H9 (cell line): ENCODE results near the gene NHSL1. TPM values are rescaled to one million over a fixed set of nuclear protein-coding genes. Genes with fewer than 3 reads are reported as not detected.

Experiments
- DNase-seq: peaks from one replicate; pipeline ENCODE4 v3.0.0-alpha.2; 2017
- H2AFZ ChIP-seq: one replicate; pipeline ENCODE4 v1.6.1; 2013; ENCODE audit warnings: mild to moderate bottlenecking, low read length, control low read depth, moderate library complexity
- H2AK5ac ChIP-seq: 2 replicates; pipeline ENCODE4 v1.6.1; 2013; ENCODE audit warnings: low read length, control low read depth, mixed read lengths; ENCODE audit not compliant: insufficient read length
- H2BK120ac ChIP-seq: one replicate; pipeline ENCODE4 v1.6.1; 2013; ENCODE audit warnings: low read depth, mild to moderate bottlenecking, low read length, control low read depth, inconsistent platforms; ENCODE audit not compliant: poor library complexity, severe bottlenecking
- H2BK12ac ChIP-seq: 2 replicates; pipeline ENCODE4 v1.6.1; 2013; ENCODE audit warnings: low read length, control low read depth, mixed read lengths, low read depth; ENCODE audit not compliant: insufficient read length
- H2BK15ac ChIP-seq: 2 replicates; pipeline ENCODE4 v1.6.1; 2013; ENCODE audit warnings: low read depth, low read length, control low read depth
- H2BK20ac ChIP-seq: one replicate; pipeline ENCODE4 v1.6.1; 2013; ENCODE audit warnings: low read depth, mild to moderate bottlenecking, low read length, control low read depth, inconsistent platforms; ENCODE audit not compliant: poor library complexity, severe bottlenecking
- H2BK5ac ChIP-seq: 2 replicates; pipeline ENCODE4 v1.6.1; 2013; ENCODE audit warnings: low read length, control low read depth, mixed read lengths; ENCODE audit not compliant: insufficient read length
- H3K14ac ChIP-seq: 2 replicates; pipeline ENCODE4 v1.6.1; 2013; ENCODE audit warnings: low read length, control low read depth; ENCODE audit not compliant: insufficient read depth
- H3K18ac ChIP-seq: 2 replicates; pipeline ENCODE4 v1.6.1; 2013; ENCODE audit warnings: low read depth, mild to moderate bottlenecking, mixed read lengths, low read length, control low read depth; ENCODE audit not compliant: insufficient read length
- H3K23ac ChIP-seq: 2 replicates; pipeline ENCODE4 v1.6.1; 2013; ENCODE audit warnings: low read length, control low read depth, mixed read lengths, low read depth; ENCODE audit not compliant: insufficient read length
- H3K23me2 ChIP-seq: 2 replicates; pipeline ENCODE4 v1.6.1; 2013; ENCODE audit warnings: low read depth, mild to moderate bottlenecking, mixed read lengths, low read length, control low read depth; ENCODE audit not compliant: insufficient read length, poor library complexity, severe bottlenecking
- H3K27ac ChIP-seq: 2 replicates; pipeline ENCODE4 v1.5.1; 2013; ENCODE audit warnings: low read length, control low read depth, mixed read lengths, low read depth; ENCODE audit not compliant: insufficient read length
- H3K27me3 ChIP-seq: 2 replicates; pipeline ENCODE4 v1.6.1; 2013; ENCODE audit warnings: low read length, control low read depth, inconsistent platforms; ENCODE audit not compliant: insufficient read depth
- H3K4ac ChIP-seq: 2 replicates; pipeline ENCODE4 v1.6.1; 2013; ENCODE audit warnings: low read depth, mild to moderate bottlenecking, control low read depth, inconsistent platforms, low read length, moderate library complexity
- H3K4me1 ChIP-seq: 2 replicates; pipeline ENCODE4 v1.6.1; 2013; ENCODE audit warnings: low read length, control low read depth, inconsistent platforms; ENCODE audit not compliant: insufficient read depth
- H3K4me2 ChIP-seq: 2 replicates; pipeline ENCODE4 v1.6.1; 2013; ENCODE audit warnings: low read length, control low read depth, mixed read lengths; ENCODE audit not compliant: insufficient read length, insufficient read depth
- H3K56ac ChIP-seq: 2 replicates; pipeline ENCODE4 v1.6.1; 2013; ENCODE audit warnings: low read depth, mild to moderate bottlenecking, mixed read lengths, low read length, control low read depth; ENCODE audit not compliant: insufficient read length
- H3K79me1 ChIP-seq: 2 replicates; pipeline ENCODE4 v1.6.1; 2013; ENCODE audit warnings: low read depth, mild to moderate bottlenecking, moderate library complexity, low read length, control low read depth, inconsistent platforms; ENCODE audit not compliant: insufficient read depth, poor library complexity, severe bottlenecking
- H3K79me2 ChIP-seq: 2 replicates; pipeline ENCODE4 v1.6.1; 2013; ENCODE audit warnings: low read length, control low read depth, inconsistent platforms; ENCODE audit not compliant: insufficient read depth
- H3K9ac ChIP-seq: 2 replicates; pipeline ENCODE4 v1.6.1; 2013; ENCODE audit warnings: low read length, control low read depth, mixed read lengths; ENCODE audit not compliant: insufficient read length; ENCODE audit errors: extremely low read depth
- H3K9me3 ChIP-seq: one replicate; pipeline ENCODE4 v1.6.1; 2013; ENCODE audit warnings: low read depth, low read length, inconsistent platforms; ENCODE audit not compliant: control insufficient read depth
- H3T11ph ChIP-seq: one replicate; pipeline ENCODE4 v1.6.1; 2013; ENCODE audit warnings: mild to moderate bottlenecking, low read length, control low read depth, inconsistent platforms
- H4K20me1 ChIP-seq: one replicate; pipeline ENCODE4 v1.6.1; 2013; ENCODE audit not compliant: control insufficient read depth, insufficient read length, insufficient read depth
- H4K5ac ChIP-seq: 2 replicates; pipeline ENCODE4 v1.6.1; 2013; ENCODE audit warnings: low read depth, mild to moderate bottlenecking, mixed read lengths, low read length, control low read depth; ENCODE audit not compliant: insufficient read length
- H4K8ac ChIP-seq: replicated peaks from 2 replicates; pipeline ENCODE4 v1.6.1; 2013; ENCODE audit warnings: low read length, control low read depth, mixed read lengths, low read depth; ENCODE audit not compliant: insufficient read length
- H4K91ac ChIP-seq: 2 replicates; pipeline ENCODE4 v1.6.1; 2013; ENCODE audit warnings: low read depth, mild to moderate bottlenecking, moderate library complexity, mixed read lengths, low read length, control low read depth; ENCODE audit not compliant: insufficient read length
- H3K27ac Mint-ChIP-seq, 3 experiments: 2 replicates in 2 of 3; 3 replicates in 1 of 3; pipeline ENCODE4 v1.8.0; 2020 to 2021; ENCODE audit warnings: mixed read lengths in 3 of 3, mild to moderate bottlenecking in 1 of 3, moderate library complexity in 1 of 3
- H3K27me3 Mint-ChIP-seq: 2 replicates; pipeline ENCODE4 v1.8.0; 2021; ENCODE audit warnings: low read depth, mild to moderate bottlenecking, moderate library complexity, mixed read lengths
- H3K36me3 Mint-ChIP-seq, 3 experiments: 2 replicates in 2 of 3; 3 replicates in 1 of 3; pipeline ENCODE4 v1.8.0; 2020 to 2021; ENCODE audit warnings: low read depth in 3 of 3, mixed read lengths in 3 of 3; ENCODE audit not compliant: insufficient read depth in 1 of 3
- H3K4me1 Mint-ChIP-seq, 2 experiments: 2 replicates each; pipeline ENCODE4 v1.8.0; 2020; ENCODE audit warnings: mixed read lengths in 2 of 2
- H3K4me3 Mint-ChIP-seq, 2 experiments: 2 replicates in 1 of 2; 3 replicates in 1 of 2; pipeline ENCODE4 v1.8.0; 2020 to 2021; ENCODE audit warnings: mild to moderate bottlenecking in 2 of 2, mixed read lengths in 2 of 2, moderate library complexity in 1 of 2
- H3K9me3 Mint-ChIP-seq, 2 experiments: 2 replicates in 1 of 2; 3 replicates in 1 of 2; pipeline ENCODE4 v1.8.0; 2020; ENCODE audit warnings: mild to moderate bottlenecking in 2 of 2, mixed read lengths in 2 of 2, moderate library complexity in 1 of 2
- CTCF ChIP-seq: fragments of 200-600 bp; sonication (generic); conservative IDR thresholded peaks from 3 replicates; pipeline ENCODE4 v1.8.0; 2021; ENCODE audit warnings: antibody characterized with exemption, mild to moderate bottlenecking
- total RNA-seq: library from RNA; stranded (reverse); gene quantifications from 2 replicates; pipeline ENCODE4 v1.2.1, GENCODE V29; 2021

Gene NHSL1
- total RNA-seq, 1 experiment from 2014 or later, result 28.7 TPM

DNA sequence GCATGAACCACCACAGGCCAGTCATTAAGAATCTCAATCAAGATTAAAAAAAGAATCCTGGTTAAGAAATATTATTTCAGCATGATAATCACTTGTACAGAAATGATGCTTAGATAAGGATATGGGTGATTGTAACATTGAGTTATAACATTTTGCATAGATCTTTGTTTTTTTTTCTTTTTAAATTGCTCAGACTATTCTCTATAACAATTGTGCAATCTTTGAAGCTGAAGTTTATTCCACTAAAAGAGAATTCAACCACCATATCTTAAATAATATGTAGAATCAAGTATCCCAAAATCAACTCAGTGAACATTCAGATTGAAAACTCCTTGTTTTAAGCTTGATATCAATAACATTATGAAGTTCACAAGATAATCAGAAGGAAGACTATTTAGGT lies 122.3 kb downstream of the NHSL1 start:
- no peak overlapping the region for H2AK5ac ChIP-seq
- H2BK5ac ChIP-seq, result no peak overlapping the region
- no peak overlapping the region for H3K27ac ChIP-seq
- no peak overlapping the region for H3K56ac ChIP-seq
- no peak for DNase-seq
- Mint-ChIP-seq H3K4me3 (no peak overlapping the region), H3K27ac (no peak overlapping the region), H3K27me3 (no peaks in the 10 kb centered on the region), H3K4me1 (peaks cover 16% of the 10 kb centered on the region in 2 experiments), H3K9me3 (no peaks in the 10 kb centered on the region), H3K36me3 (no peaks in the 10 kb centered on the region)
- no peak overlapping the region for H3K9ac ChIP-seq
- H2AFZ ChIP-seq, result no peak overlapping the region
- no peaks in the 10 kb centered on the region for H3K23me2 ChIP-seq
- H4K20me1 ChIP-seq, result no peaks in the 10 kb centered on the region
- H3K27me3 ChIP-seq, result no peaks in the 10 kb centered on the region
- H3K14ac ChIP-seq, result no peak overlapping the region
- H3K79me2 ChIP-seq, result no peaks in the 10 kb centered on the region
- no peak overlapping the region for H3K23ac ChIP-seq
- H2BK20ac ChIP-seq, result no peak overlapping the region
- no peaks in the 10 kb centered on the region for H3K79me1 ChIP-seq
- H3K18ac ChIP-seq, result no peak overlapping the region
- H4K5ac ChIP-seq, result no peak overlapping the region
- peaks cover 2% of the 10 kb centered on the region; the same call in 1 of the 2 replicates for H3K4me1 ChIP-seq
- H3K4me2 ChIP-seq, result no peak overlapping the region
- no peak overlapping the region for H2BK120ac ChIP-seq
- no peak overlapping the region for H4K91ac ChIP-seq
- no peak for TF ChIP-seq CTCF
- no peak overlapping the region for H3T11ph ChIP-seq
- H3K9me3 ChIP-seq, result no peaks in the 10 kb centered on the region
- H2BK15ac ChIP-seq, result no peak overlapping the region
- H2BK12ac ChIP-seq, result no peak overlapping the region
- no peak overlapping the region for H4K8ac ChIP-seq
- no peak overlapping the region for H3K4ac ChIP-seq
